ENCODE results near the gene CTNNA3. TPM values are rescaled to one million over a fixed set of nuclear protein-coding genes. Genes with fewer than 3 reads are reported as not detected.

CTNNA3 gene
- total and polyA plus RNA-seq, 10 donors: 0.03 to 2.4 (median 0.76) TPM; not detected in 1

GRCh38 chr10:67471022-67471421 lies 225.0 kb downstream of the CTNNA3 start:
- H3K4me3 ChIP-seq: no peak overlapping the region
- no peak for TF ChIP-seq POLR2A (IDR thresholded peaks at IDR 0.05)
- TF ChIP-seq, protein P1, sequence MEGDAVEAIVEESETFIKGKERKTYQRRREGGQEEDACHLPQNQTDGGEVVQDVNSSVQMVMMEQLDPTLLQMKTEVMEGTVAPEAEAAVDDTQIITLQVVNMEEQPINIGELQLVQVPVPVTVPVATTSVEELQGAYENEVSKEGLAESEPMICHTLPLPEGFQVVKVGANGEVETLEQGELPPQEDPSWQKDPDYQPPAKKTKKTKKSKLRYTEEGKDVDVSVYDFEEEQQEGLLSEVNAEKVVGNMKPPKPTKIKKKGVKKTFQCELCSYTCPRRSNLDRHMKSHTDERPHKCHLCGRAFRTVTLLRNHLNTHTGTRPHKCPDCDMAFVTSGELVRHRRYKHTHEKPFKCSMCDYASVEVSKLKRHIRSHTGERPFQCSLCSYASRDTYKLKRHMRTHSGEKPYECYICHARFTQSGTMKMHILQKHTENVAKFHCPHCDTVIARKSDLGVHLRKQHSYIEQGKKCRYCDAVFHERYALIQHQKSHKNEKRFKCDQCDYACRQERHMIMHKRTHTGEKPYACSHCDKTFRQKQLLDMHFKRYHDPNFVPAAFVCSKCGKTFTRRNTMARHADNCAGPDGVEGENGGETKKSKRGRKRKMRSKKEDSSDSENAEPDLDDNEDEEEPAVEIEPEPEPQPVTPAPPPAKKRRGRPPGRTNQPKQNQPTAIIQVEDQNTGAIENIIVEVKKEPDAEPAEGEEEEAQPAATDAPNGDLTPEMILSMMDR (IDR thresholded peaks at IDR 0.05 in 8 of 11, conservative IDR thresholded peaks at IDR 0.05 in 3 of 11): no peak
- TF ChIP-seq POLR2AphosphoS5 (IDR thresholded peaks at IDR 0.05): no peak
- 60 to 87% (median 78%) methylated on average over 3 of the region's 3 CpGs for WGBS, 5 donors
- no peaks in the 10 kb centered on the region for H3K36me3 ChIP-seq
- H3K27me3 ChIP-seq (replicated peaks in 1 of 7): no peaks in the 10 kb centered on the region
- H3K27ac ChIP-seq: no peak overlapping the region
- no peaks in the 10 kb centered on the region for H3K4me1 ChIP-seq
- intact Hi-C loops (cut with DNase I; ENCODE audit: low total_unique reads): no loop called here
- DNase-seq: no peak
- peaks cover 0 to 3% (median under 1%) of the 10 kb centered on the region in 8 donors for H3K9me3 ChIP-seq

- TF ChIP-seq POLR2AphosphoS5 (IDR thresholded peaks at IDR 0.05) (no peak), POLR2A (IDR thresholded peaks at IDR 0.05) (no peak)
- TF ChIP-seq, protein P1 (IDR thresholded peaks at IDR 0.05 in 8 of 11, conservative IDR thresholded peaks at IDR 0.05 in 3 of 11): no peak
- H3K4me3 ChIP-seq: no peak overlapping the region
- H3K9me3 ChIP-seq: no peaks in the 10 kb centered on the region
- 75 to 99% (median 97%) methylated on average over 3 of the region's 3 CpGs for WGBS, 5 donors
- H3K4me1 ChIP-seq: no peaks in the 10 kb centered on the region
- no peaks in the 10 kb centered on the region for H3K36me3 ChIP-seq
- DNase-seq: no peak
- intact Hi-C loops (cut with DNase I; ENCODE audit: low total_unique reads): no loop called here
- no peak overlapping the region for H3K27ac ChIP-seq
- no peaks in the 10 kb centered on the region for H3K27me3 ChIP-seq (replicated peaks in 1 of 7)
These were observed 231.7 kb downstream of the CTNNA3 start for GRCh38 chr10:67464278-67464677.

GRCh38 chr10:67452892-67453291 lies 243.1 kb downstream of the CTNNA3 start:
- DNase-seq: no peak
- peaks cover 0 to 32% (median 18%) of the 10 kb centered on the region in 8 donors for H3K9me3 ChIP-seq
- intact Hi-C loops (cut with DNase I; ENCODE audit: low total_unique reads): no loop called here
- 53 to 84% (median 79%) methylated on average over 1 of the region's 1 CpG for WGBS, 5 donors
- H3K4me3 ChIP-seq: no peak overlapping the region
- H3K27me3 ChIP-seq (replicated peaks in 1 of 7): no peaks in the 10 kb centered on the region
- no peaks in the 10 kb centered on the region for H3K36me3 ChIP-seq
- no peak for TF ChIP-seq POLR2AphosphoS5 (IDR thresholded peaks at IDR 0.05)
- TF ChIP-seq, protein P1 (IDR thresholded peaks at IDR 0.05 in 8 of 11, conservative IDR thresholded peaks at IDR 0.05 in 3 of 11): no peak
- TF ChIP-seq POLR2A (IDR thresholded peaks at IDR 0.05): no peak
- no peaks in the 10 kb centered on the region for H3K4me1 ChIP-seq
- no peak overlapping the region for H3K27ac ChIP-seq

- 56 to 78% (median 69%) methylated on average over 4 of the region's 4 CpGs for WGBS, 5 donors
- no peaks in the 10 kb centered on the region for H3K4me1 ChIP-seq
- no peak overlapping the region for H3K4me3 ChIP-seq
- DNase-seq: no peak
- intact Hi-C loops (cut with DNase I; ENCODE audit: low total_unique reads): no loop called here
- H3K36me3 ChIP-seq: no peaks in the 10 kb centered on the region
- H3K27me3 ChIP-seq (replicated peaks in 1 of 7): no peaks in the 10 kb centered on the region
- TF ChIP-seq POLR2AphosphoS5 (IDR thresholded peaks at IDR 0.05): no peak
- no peak for TF ChIP-seq POLR2A (IDR thresholded peaks at IDR 0.05)
- TF ChIP-seq, protein P1 (IDR thresholded peaks at IDR 0.05 in 8 of 11, conservative IDR thresholded peaks at IDR 0.05 in 3 of 11): no peak
- H3K27ac ChIP-seq: no peak overlapping the region
- peaks cover 0 to 57% (median 33%) of the 10 kb centered on the region in 8 donors for H3K9me3 ChIP-seq
These were observed 257.2 kb downstream of the CTNNA3 start for GRCh38 chr10:67438605-67439304.

All from spleen (tissue), 11 donors.